ENCODE measurements around the gene OARD1.

OARD1 gene

DNA sequence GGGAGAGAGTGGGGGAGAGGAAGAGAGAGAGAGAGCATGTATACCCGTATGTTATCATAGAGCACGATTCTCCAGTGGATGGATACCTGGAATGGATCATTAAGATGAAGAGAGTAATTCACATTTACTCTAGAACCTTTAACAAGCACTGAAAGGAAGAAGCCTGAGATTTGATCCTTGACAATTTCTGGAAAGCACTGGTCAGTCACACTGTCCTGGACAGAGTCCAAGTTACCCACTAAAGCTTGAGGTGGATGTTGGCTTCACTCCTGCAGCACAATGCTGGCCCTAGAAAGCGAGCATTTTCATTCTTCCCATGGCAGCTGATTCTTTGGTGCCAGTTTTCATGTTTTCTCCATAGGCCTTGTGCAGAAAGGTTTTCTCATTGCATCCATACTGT is 26.2 kb upstream of the OARD1 start:
- no peaks in the 10 kb centered on the region for H3K79me2 ChIP-seq (ENCODE audit: low read length)
- H2AFZ ChIP-seq (ENCODE audit: low read length): no peak overlapping the region
- H3K4me1 ChIP-seq (ENCODE audit: low read length): no peaks in the 10 kb centered on the region
- H3K4me3 ChIP-seq (ENCODE audit: low read length): no peak overlapping the region
- H3K36me3 ChIP-seq (replicated peaks; ENCODE audit: insufficient read depth, low read length): peaks cover 19% of the 10 kb centered on the region; the same call in 1 of the 2 replicates
- no peaks in the 10 kb centered on the region for H4K20me1 ChIP-seq (ENCODE audit: insufficient read depth, low read length)
- no peak for DNase-seq
- no peaks in the 10 kb centered on the region for H3K27me3 ChIP-seq (replicated peaks; ENCODE audit: insufficient read depth, low read length)
- no peak overlapping the region for H3K27ac ChIP-seq (ENCODE audit: low read length)
- H3F3A ChIP-seq (ENCODE audit: insufficient read depth, low read length): no peaks in the 10 kb centered on the region
- TF ChIP-seq EZH2phosphoT487 (IDR thresholded peaks at IDR 0.05; ENCODE audit: low read length): no peak
- TF ChIP-seq, protein P1, sequence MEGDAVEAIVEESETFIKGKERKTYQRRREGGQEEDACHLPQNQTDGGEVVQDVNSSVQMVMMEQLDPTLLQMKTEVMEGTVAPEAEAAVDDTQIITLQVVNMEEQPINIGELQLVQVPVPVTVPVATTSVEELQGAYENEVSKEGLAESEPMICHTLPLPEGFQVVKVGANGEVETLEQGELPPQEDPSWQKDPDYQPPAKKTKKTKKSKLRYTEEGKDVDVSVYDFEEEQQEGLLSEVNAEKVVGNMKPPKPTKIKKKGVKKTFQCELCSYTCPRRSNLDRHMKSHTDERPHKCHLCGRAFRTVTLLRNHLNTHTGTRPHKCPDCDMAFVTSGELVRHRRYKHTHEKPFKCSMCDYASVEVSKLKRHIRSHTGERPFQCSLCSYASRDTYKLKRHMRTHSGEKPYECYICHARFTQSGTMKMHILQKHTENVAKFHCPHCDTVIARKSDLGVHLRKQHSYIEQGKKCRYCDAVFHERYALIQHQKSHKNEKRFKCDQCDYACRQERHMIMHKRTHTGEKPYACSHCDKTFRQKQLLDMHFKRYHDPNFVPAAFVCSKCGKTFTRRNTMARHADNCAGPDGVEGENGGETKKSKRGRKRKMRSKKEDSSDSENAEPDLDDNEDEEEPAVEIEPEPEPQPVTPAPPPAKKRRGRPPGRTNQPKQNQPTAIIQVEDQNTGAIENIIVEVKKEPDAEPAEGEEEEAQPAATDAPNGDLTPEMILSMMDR (IDR thresholded peaks at IDR 0.05; ENCODE audit: low read length): no peak
- no peak for TF ChIP-seq EZH2 (optimal IDR thresholded peaks at IDR 0.05; ENCODE audit: low read depth, low read length)
- H3K9me3 ChIP-seq (replicated peaks; ENCODE audit: insufficient read depth, low read length): no peaks in the 10 kb centered on the region
- H3K9ac ChIP-seq (ENCODE audit: low read length): no peak overlapping the region
- H3K9me2 ChIP-seq (replicated peaks; ENCODE audit: insufficient read depth, low read length): no peaks in the 10 kb centered on the region
- H3K4me2 ChIP-seq (ENCODE audit: low read depth, low read length): no peak overlapping the region

DNA sequence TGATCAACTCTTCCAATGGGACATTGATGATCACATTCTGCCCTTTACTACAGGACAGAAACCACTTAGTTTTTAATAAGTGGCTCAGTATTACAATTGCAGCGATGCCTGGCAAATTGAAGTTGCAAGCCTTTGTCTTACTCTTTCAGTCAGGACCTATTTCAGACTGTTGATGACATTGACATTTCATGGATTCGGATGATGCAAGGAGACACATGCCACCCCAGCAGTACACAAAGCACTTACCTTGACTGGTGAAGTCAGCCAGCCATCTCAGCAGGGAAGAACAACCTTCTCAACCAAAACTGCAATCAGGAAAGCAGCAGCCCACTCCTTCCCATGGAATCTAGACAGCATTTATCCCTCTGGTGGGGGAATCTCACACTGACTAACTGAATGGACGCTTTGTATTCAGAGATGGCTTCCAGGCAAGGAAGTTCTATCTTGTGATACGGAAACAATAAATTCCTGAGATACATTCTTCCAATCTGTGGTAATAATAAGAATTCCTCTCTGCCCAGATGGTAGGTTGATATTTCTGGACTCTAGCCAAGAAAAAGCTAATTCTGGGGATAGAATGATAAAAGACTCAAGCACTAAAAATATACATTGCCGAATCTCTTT is 25.4 kb upstream of the OARD1 start:
- Histone ChIP-seq H2AFZ (ENCODE audit: low read length) (no peak overlapping the region), H3K4me1 (ENCODE audit: low read length) (no peaks in the 10 kb centered on the region), H3K9me2 (replicated peaks; ENCODE audit: insufficient read depth, low read length) (no peaks in the 10 kb centered on the region), H3K36me3 (replicated peaks; ENCODE audit: insufficient read depth, low read length) (peaks cover 19% of the 10 kb centered on the region; the same call in 1 of the 2 replicates), H3K79me2 (ENCODE audit: low read length) (no peaks in the 10 kb centered on the region), H3K27me3 (replicated peaks; ENCODE audit: insufficient read depth, low read length) (no peaks in the 10 kb centered on the region), H3K4me3 (ENCODE audit: low read length) (no peak overlapping the region), H3K9me3 (replicated peaks; ENCODE audit: insufficient read depth, low read length) (no peaks in the 10 kb centered on the region), H3K9ac (ENCODE audit: low read length) (no peak overlapping the region), H4K20me1 (ENCODE audit: insufficient read depth, low read length) (no peaks in the 10 kb centered on the region), H3F3A (ENCODE audit: insufficient read depth, low read length) (no peaks in the 10 kb centered on the region), H3K4me2 (ENCODE audit: low read depth, low read length) (no peak overlapping the region), H3K27ac (ENCODE audit: low read length) (no peak overlapping the region)
- TF ChIP-seq, protein P1 (IDR thresholded peaks at IDR 0.05; ENCODE audit: low read length): no peak
- no peak for TF ChIP-seq EZH2 (optimal IDR thresholded peaks at IDR 0.05; ENCODE audit: low read depth, low read length)
- TF ChIP-seq EZH2phosphoT487 (IDR thresholded peaks at IDR 0.05; ENCODE audit: low read length): no peak
- no peak for DNase-seq

DNA sequence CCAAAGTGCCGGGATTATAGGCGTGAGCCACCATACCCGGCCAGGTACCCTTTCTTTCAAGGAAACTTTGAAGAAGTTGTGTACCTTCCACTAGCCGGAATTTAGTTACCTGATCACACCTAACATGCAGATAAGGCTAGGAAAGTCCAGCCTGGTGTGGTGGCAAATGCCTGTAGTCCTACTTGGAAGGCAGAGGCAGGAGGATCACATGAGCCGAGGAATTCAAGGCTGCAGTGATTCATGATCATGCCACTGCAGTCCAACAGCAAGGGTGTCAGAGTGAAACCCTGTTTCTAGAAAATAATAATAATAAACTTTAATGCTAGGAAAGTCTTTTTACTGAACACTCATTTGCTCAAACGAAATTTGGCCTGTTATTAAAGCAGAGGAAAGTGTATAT is 21.6 kb upstream of the OARD1 start:
- H3K79me2 ChIP-seq (ENCODE audit: low read length): no peaks in the 10 kb centered on the region
- H3F3A ChIP-seq (ENCODE audit: insufficient read depth, low read length): no peaks in the 10 kb centered on the region
- no peak overlapping the region for H3K9ac ChIP-seq (ENCODE audit: low read length)
- H3K4me2 ChIP-seq (ENCODE audit: low read depth, low read length): no peak overlapping the region
- H4K20me1 ChIP-seq (ENCODE audit: insufficient read depth, low read length): no peaks in the 10 kb centered on the region
- no peaks in the 10 kb centered on the region for H3K4me1 ChIP-seq (ENCODE audit: low read length)
- H2AFZ ChIP-seq (ENCODE audit: low read length): no peak overlapping the region
- no peaks in the 10 kb centered on the region for H3K9me3 ChIP-seq (replicated peaks; ENCODE audit: insufficient read depth, low read length)
- TF ChIP-seq EZH2phosphoT487 (IDR thresholded peaks at IDR 0.05; ENCODE audit: low read length): no peak
- TF ChIP-seq, protein P1 (IDR thresholded peaks at IDR 0.05; ENCODE audit: low read length): no peak
- TF ChIP-seq EZH2 (optimal IDR thresholded peaks at IDR 0.05; ENCODE audit: low read depth, low read length): no peak
- no peaks in the 10 kb centered on the region for H3K9me2 ChIP-seq (replicated peaks; ENCODE audit: insufficient read depth, low read length)
- peaks cover 26% of the 10 kb centered on the region for H3K36me3 ChIP-seq (replicated peaks; ENCODE audit: insufficient read depth, low read length)
- H3K27me3 ChIP-seq (replicated peaks; ENCODE audit: insufficient read depth, low read length): no peaks in the 10 kb centered on the region
- no peak for DNase-seq
- no peak overlapping the region for H3K4me3 ChIP-seq (ENCODE audit: low read length)
- no peak overlapping the region for H3K27ac ChIP-seq (ENCODE audit: low read length)

Measured in MM.1S (cell line).